Measurements from ENCODE around the gene RETN.
"Not testable (repeated sequence)": the region's sequence is repeated elsewhere in the genome, so short reads cannot be mapped to it uniquely, and the experiment has no call there.

The RETN gene

DNA sequence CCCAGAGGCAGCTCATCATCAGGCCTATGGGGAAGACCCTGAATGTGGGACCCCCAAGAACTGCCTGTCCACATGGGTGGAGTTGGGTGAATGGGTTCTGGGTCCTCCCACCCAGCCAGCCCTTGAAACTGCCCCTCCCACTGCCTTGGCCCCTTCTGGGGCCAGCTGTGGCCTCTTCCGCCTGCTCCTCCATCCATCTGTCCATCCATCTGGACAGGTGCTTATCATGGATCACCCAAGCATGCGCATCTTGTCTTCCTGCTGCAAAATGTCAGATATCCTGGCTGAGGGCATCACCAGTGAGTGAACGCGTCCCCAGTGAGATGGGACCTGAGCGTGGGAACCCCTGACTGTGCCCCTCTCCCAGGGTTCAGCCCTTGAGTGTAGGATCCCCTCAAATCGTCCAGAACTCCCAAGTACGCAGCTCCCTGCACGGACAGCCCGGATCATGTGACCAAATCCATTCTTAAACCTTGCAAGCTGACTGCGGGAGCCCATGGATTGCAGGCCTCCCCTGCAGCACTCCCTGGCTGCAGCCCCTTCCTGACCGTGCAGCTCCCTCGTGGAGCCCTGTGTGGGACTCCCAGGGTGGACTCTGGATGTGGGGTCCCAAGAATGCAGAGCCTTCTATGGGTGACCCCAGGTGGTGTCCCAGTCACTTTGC, 29.9 kb upstream of the RETN start:
- DNase-seq = no peak

DNA sequence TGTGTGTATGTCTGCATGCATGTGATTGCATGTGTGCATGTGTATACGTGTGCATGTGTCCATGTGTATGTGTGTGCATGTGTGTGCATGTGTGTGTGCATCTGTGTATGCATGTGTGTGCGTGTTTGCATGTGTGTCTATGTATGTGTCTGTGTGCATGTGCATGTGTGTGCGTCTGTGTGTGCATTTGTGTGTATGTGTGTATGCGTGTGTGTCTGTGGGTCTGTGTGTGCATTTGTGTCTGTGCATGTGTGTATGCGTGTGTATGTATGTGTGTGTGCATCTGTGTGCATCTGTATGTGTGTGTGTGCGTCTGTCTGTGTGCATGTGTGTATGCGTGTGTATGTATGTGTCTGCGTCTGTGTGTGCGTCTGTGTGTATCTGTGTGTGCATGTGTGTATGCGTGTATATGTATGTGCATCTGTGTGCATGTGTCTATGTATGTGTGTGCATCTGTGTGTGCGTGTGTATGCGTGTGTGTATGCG, 28.9 kb upstream of the RETN start:
- DNase-seq = no peak

DNA sequence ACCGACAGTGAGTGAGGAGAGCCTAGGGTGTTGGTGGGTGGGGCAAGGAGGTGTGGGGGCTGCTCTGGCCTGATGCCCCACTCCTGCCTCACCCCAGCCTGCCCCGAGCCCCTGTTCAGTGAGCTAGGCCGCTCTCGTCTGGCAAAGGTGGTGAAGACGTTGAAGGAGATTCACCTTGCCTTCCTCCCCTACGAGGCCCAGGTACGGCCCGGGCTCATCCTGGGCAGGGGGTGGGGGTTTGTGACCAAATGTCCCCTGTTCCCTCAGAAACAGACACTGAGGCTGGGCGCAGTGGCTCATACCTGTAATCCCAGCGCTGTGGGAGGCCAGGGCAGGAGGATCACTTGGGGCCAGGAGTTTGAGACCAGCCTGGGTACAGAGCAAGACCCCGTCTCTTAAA, 28.0 kb upstream of the RETN start:
- DNase-seq = no peak

DNA sequence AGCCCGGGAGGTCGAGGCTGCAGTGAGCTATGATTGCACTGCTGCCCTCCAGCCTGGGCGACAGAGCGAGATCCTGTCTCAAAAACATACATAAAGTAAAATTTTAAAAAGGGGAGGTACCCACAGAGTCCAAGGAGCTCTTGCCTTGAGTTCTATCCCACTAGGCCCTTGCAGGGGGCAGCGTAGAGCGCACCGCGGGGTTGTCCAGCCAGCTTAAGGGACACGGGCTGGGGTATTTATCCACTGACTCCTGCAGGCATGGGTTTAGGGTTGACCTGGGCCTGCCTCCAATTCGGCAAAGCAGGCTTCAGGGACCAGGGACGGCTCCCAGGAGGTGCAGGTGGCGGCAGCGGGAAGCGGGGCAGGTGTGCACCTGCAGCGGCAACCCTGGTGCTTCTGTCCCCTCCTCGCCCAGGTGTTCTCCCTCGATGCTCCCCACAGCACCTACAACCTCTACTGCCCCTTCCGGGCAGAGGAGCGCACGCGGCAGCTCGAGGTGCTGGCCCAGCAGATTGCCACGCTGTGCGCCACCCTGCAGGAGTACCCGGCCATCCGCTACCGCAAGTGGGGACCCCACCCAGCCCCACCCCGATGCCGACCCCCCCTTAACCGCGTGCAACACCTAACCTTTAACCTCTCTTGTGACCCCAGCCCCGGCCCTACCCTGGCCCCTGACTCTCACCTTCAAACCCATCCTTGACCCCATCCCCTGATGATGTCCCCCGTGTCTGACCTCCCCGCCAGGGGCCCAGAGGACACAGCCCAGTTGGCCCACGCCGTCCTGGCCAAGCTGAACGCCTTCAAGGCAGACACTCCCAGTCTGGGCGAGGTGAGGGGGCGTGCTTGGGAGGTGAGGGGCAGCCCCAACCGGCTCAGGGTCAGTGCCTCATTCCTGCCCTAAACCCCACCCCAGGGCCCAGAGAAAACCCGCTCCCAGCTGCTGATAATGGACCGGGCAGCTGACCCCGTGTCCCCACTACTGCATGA, 27.3 kb upstream of the RETN start:
- no peak for DNase-seq

DNA sequence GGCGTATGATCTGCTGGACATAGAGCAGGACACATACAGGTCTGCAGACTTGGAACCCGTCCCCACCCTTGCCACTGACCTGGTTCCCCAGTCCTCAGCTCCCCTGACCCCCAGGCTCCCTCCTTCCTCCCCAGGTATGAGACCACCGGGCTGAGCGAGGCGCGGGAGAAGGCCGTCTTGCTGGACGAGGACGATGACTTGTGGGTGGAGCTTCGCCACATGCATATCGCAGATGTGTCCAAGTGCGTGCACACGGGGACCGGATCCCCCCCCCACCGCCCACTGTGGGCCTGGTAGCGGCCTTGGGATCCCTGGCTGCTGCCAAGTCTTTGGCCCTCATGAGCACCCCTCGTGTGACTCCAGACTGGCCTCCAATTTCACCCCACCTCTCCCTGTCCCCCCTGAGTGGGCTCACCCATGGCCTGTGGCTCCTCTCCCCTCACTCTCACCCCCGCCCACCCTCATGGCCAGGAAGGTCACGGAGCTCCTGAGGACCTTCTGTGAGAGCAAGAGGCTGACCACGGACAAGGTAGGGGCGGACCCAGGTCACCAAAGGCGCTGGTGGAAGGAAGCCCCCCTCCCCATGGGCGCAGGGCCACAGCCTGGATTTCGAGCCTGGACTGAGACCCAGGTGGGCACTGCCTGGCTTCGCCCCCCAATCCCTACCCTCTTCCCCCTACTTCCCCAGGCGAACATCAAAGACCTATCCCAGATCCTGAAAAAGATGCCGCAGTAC, 26.4 kb upstream of the RETN start:
- DNase-seq = no peak

DNA sequence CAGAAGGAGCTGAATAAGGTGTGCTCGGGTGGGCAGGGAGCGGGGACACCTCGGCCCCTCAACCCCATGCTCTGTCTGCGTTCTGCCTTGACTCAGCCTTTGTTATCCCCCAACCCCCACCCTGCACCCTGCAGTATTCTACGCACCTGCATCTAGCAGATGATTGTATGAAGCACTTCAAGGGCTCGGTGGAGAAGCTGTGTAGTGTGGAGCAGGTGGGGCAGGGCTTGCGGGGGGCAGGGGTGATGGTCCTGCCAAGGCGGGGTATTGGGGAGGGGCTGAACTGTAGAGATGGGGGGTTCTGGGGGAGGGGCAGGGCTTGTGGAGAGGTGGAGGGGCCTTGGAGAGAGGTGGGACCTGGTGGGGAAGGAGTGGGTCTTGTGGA, 25.8 kb upstream of the RETN start:
- DNase-seq = no peak

DNA sequence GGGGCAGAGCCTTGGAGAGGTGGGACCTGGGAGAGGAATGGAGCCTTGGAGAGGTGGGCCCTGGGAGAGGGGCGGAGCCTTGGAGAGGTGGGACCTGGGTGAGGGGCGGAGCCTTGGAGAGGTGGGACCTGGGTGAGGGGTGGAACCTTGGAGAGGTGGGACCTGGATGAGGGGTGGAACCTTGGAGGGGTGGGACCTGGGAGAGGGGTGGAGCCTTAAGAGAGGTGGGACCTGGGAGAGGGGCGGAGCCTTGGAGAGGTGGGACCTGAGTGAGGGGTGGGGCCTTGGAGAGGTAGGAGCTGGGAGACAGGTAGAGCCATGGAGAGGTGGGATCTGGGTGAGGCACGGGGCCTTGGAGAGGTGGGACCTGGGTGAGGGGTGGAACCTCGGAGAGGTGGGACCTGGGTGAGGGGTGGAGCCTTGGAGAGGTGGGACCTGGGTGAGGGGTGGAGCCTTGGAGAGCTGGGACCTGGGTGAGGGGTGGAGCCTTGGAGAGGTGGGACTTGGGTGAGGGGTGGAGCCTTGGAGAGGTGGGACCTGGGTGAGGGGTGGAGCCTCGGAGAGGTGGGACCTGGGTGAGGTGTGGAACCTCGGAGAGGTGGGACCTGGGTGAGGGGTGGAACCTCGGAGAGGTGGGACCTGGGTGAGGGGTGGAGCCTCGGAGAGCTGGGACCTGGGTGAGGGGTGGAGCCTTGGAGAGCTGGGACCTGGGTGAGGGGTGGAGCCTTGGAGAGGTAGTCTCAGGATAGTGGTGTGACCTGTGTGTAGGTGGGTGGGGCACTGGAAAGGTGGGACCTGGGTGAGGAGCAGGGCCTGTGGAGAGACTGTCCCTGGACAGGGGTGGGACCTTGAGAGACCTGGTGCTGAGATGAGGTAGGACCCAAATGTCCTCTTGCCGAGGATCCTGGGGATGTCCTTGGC, 25.0 kb upstream of the RETN start:
- not testable (repeated sequence) for DNase-seq

DNA sequence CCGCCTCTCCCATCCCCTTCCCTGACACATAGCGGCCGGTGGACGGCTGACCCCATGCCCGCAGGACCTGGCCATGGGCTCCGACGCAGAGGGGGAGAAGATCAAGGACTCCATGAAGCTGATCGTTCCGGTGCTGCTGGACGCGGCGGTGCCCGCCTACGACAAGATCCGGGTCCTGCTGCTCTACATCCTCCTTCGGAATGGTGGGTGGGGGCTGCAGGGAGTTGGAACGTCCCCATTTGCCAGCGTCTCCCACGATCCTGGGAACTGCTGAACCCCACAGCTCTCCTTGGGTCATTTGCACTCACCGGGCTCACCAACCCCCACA, 24.3 kb upstream of the RETN start:
- DNase-seq = no peak

DNA sequence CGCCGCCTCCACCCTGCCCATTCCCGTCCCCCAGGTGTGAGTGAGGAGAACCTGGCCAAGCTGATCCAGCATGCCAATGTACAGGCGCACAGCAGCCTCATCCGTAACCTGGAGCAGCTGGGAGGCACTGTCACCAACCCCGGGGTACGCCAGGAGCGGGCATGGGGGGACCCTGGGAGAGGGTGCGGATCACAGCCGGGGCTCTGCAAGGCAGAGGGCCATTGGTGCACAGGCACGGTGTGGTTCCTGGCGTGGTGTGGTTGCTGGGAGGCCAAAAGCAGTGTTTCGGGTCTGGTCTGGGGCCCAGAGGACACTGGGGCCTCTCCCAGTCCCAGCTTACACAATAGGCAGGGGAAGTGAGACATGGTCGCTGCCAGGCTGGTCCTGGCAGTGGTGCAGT, 23.7 kb upstream of the RETN start:
- DNase-seq = no peak

DNA sequence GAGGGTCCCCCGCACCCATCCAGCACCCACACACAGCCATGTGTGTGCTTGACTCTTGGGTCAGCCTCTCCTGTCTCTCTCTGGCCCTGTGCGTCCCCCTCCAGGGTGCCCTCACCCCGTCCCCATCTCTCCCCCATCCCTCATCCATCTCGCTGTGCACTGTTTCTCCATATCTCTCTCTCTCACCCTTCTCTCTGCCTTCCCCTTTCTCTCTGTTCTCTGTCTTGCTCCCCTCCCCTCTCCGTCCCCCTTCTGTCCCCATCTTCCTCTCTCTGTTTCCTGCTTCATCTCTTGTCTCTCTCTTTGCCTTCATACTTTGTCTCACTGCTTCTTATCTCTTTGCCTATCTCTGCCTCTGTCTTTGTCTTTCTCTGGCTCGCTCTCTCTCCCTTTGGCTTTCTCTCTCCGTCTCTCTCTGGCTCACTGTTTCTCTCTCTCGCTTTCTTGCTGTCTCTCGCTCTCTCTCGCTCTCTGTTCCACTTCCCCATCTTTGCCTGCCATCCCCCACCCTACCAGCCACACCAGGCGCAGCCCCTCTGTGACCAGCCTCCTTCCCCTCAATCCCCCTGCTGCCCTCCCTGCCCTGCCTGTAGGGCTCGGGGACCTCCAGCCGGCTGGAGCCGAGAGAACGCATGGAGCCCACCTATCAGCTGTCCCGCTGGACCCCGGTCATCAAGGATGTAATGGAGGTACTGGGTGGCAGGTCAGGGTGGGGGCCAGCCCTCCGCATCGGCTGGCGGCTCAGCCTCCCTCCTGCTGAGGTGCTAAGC, 23.0 kb upstream of the RETN start:
- DNase-seq = no peak

DNA sequence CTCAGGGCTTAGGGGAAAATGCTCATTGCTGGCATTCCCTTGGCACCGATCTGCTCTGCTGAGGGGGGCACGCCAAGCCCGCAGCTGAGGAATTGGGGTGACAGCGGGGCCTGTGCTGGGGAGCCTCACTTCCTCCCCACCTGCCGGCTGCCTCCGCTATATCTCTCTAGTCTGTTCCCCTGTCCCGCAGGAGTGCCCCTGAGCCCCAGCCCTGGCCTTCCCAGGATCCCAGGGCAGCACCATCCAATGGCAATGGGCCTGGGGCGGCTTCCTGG, 22.5 kb upstream of the RETN start:
- no peak for DNase-seq

DNA sequence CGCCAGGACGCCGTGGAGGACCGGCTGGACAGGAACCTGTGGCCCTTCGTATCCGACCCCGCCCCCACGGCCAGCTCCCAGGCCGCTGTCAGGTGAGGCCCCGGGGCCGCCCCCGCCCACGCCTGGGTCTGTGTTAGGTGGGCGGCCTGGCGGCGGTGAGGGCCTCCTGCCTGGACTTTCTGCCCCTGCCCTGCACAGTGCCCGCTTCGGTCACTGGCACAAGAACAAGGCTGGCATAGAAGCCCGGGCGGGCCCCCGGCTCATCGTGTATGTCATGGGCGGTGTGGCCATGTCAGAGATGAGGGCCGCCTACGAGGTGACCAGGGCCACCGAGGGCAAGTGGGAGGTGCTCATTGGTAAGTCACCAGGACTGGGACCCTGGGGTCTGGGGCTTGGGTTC, 21.7 kb upstream of the RETN start:
- no peak for DNase-seq

DNA sequence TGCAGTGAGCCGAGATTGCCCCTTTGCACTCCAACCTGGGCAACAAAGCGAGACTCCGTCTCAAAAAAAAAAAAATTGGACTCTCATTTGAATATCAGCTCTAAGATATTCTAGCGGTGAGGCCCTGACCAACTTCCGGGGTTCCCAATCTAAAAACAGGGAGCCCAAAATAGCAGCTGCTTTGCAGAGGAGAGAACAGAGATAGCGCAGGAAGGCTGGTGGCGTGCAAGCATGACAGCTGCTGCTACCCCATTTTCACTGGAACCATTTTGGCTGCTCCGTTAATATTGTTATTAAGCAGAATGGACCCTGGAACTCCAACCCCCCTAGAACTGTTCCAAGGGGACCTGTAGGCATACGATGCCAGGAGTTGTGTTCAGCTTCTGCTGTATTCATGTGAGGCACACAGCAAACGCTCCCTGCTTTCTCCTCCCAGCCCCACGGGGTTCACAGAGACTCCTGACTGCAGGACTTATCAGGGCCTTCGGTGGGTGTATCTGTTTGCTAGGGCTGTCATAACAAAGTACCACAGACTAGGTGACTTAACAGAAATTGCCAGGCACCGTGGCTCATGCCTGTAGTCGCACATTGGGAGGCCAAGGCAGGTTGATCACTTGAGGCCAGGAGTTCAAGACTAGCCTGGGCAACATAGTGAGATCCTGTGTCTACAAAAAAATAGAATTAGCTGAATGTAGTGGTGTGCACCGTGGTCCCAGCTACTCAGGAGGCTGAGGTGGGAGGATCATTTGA, 20.4 kb upstream of the RETN start:
- no peak for DNase-seq

DNA sequence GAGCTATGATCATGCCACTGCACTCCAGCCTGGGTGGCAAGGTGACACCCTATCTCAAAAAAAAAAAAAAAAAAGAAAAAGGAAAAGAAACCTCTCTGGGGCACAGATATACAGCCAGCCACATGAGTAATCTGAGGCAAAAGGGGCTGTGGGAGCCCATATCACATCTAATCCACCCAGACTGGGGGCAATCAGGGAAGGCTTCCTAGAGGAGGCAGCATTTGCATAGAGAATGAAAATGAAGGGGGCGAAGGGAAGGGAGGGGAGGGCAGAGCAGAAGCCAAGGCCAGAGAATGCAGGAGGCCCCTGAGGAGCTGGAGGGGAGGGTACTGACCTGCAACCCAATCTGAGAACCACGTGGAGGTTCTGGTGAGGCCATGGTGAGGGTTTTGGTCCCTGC, 18.7 kb upstream of the RETN start:
- DNase-seq = no peak

DNA sequence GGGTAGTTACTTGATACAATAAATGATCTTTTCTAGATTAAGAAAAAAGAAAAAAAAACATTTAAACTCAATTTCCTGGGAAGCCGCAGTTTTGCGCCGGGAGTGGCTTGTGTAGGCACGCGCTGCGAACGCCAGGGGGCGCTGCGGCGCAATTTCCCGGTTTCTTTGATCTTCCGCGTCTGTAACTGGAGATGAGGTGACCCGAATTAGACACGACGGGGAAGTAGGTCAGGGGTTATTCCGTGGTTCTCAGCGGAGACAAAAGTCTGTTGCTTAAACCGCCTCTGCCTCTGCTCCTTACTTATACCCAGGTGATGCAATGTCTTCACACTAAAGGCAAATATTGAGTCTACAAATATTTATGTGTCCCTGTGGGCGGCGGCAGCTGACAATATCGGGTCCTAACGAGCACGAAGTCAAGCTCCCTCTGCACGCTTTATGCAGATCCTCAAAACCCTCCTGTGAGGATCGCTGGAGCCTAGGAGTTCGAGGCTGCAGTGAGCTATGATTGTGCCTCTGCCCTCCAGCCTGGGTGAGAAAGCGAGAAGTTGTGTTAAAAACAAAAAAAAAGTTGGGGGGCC, 16.7 kb upstream of the RETN start:
- DNase-seq = peak; percentile 89

DNA sequence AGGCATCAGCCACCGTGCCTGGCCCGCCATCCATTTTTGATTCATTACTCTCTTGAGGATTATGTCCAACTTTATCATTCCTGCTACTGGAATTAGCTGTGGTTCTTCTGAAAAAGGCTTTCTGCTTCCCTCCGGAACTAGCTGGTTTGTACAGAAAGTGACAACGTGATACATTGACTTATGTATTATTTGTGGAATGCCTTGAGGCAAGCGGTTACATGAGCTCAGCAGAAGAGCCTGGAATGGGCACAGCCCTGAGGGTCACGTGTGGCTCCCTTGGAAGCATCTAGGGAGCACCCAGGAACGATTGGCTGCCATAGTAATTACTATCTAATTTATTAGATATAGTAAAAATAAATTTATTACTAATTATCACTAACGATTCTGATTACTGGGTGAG, 14.4 kb upstream of the RETN start:
- DNase-seq = no peak

DNA sequence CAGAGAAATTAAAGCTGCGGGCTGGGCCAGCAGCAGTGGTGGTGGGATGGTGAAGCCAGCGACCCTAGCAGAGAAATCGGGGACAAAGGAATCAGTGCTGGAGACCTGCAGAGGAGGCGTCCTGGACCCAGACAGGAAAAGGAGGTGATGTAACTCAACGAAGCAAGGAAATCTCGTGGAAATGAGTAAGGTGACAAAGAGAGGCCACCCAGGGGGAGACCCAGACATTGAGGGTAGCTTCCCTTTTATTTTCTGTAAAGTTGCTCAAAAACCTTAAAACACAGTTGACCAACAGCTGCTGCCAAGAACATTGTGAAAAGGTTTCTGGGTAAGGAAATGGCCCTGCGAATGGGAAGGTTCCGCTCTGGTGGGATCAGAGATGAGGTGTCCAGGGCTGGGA, 13.3 kb upstream of the RETN start:
- no peak for DNase-seq

DNA sequence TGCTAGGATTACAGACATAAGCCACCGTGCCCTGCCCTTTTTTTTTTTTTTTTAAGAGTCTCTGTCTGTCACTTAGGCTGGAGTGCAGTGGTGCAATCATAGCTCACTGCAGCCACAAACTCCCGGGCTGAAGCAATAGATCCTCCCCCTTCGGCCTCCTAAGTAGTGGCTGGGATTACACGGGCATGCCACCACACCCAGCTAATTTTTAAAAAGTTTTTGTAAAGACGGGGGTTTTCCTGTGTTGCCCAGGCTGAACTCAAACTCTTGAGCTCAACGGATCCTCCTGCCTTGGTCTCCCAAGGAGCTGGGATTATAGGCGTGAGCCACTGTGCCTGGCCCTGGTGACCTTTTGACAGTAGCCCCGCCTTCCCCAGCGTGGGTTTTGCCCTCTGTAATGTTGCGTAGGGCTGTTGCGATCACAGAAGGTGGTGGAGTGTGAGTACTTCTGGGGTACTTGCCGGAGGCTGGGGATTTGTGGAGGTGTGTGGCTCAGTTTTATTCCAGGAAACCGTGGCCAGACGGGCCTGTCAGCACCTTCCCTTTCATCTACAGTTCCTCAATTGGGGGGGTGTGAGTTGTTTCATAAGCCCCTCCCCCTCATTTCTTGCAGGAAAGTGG, 11.6 kb upstream of the RETN start:
- no peak for DNase-seq

DNA sequence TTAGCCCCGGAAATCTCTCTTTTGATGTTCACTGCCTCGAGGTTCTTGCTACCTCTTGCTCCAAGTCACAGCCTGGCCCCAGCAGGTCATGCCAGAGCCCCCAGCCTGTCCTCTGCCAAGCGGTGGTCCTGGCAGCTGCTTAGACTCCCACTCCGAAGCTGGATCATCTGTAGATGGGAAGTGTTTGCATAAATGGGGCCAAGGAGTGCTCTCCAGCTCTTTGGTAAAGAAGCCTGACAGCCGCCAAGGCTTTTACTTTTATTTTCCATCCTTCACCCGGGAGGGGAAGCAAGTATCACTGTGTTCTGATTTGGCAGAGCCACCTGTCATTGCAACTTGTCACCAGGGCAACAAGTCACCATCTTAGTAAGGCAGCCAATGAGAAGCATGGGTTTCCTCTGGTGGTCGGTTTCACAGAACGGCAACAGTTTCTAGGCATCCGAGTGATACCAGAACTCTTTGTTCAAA, 10.6 kb upstream of the RETN start:
- no peak for DNase-seq
